Lower lobe of right lung (tissue), 2 donors: ENCODE measurements around the gene ATOH1. TPM values are rescaled to one million over a fixed set of nuclear protein-coding genes. Genes with fewer than 3 reads are reported as not detected.

Source experiments
- ATAC-seq, 2 donors: fragments of 200-7000 bp; cut with Tn5 transposase; one replicate each; pipeline ENCODE4 v1.9.1; 2020 to 2022; ENCODE audit warnings: mild to moderate bottlenecking in 2 of 2, moderate library complexity in 2 of 2
- DNase-seq: peaks from one replicate; pipeline ENCODE4 v3.0.0-alpha.2; 2020
- H3K27ac ChIP-seq: fragments of 200-600 bp; one replicate; pipeline ENCODE4 v1.8.0; 2022
- H3K27me3 ChIP-seq: fragments of 200-600 bp; one replicate; pipeline ENCODE4 v1.8.0; 2022; ENCODE audit warnings: low read depth
- H3K36me3 ChIP-seq: fragments of 200-600 bp; one replicate; pipeline ENCODE4 v1.8.0; 2022; ENCODE audit warnings: mild to moderate bottlenecking
- H3K4me1 ChIP-seq: fragments of 200-600 bp; one replicate; pipeline ENCODE4 v1.8.0; 2022
- H3K4me3 ChIP-seq: fragments of 200-600 bp; one replicate; pipeline ENCODE4 v1.8.0; 2022; ENCODE audit warnings: mild to moderate bottlenecking
- H3K9me3 ChIP-seq: fragments of 200-600 bp; one replicate; pipeline ENCODE4 v1.8.0; 2022
- intact Hi-C: fragments of 100-400 bp; cut with DNase I; formaldehyde crosslinking; loops from one replicate; pipeline ENCODE4 v1.11.0; 2022
- long read RNA-seq: library from polyadenylated mRNA; unstranded; transcript quantifications from one replicate; pipeline ENCODE4 v2.0.0, GENCODE V29; 2021
- total RNA-seq: library from RNA; stranded (reverse); fragmentation: NEBNext Ultra II Directional; extraction: Animal tissue kit (Norgen Biotek cat#: 25700); gene quantifications from one replicate; pipeline ENCODE4 v1.2.1, GENCODE V29; 2021
- TF ChIP-seq, protein P1 (sequence below): fragments of 200-600 bp; IDR thresholded peaks from one replicate; pipeline ENCODE4 v1.8.0; 2022; ENCODE audit warnings: antibody characterized with exemption, mild to moderate bottlenecking
- donor health status: DM: no; HTN: yes; CAD: no; lungs with severe emphysema.

The ATOH1 gene, protein sequence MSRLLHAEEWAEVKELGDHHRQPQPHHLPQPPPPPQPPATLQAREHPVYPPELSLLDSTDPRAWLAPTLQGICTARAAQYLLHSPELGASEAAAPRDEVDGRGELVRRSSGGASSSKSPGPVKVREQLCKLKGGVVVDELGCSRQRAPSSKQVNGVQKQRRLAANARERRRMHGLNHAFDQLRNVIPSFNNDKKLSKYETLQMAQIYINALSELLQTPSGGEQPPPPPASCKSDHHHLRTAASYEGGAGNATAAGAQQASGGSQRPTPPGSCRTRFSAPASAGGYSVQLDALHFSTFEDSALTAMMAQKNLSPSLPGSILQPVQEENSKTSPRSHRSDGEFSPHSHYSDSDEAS
- total RNA-seq = not detected
- long read RNA-seq = 0 reads

DNA sequence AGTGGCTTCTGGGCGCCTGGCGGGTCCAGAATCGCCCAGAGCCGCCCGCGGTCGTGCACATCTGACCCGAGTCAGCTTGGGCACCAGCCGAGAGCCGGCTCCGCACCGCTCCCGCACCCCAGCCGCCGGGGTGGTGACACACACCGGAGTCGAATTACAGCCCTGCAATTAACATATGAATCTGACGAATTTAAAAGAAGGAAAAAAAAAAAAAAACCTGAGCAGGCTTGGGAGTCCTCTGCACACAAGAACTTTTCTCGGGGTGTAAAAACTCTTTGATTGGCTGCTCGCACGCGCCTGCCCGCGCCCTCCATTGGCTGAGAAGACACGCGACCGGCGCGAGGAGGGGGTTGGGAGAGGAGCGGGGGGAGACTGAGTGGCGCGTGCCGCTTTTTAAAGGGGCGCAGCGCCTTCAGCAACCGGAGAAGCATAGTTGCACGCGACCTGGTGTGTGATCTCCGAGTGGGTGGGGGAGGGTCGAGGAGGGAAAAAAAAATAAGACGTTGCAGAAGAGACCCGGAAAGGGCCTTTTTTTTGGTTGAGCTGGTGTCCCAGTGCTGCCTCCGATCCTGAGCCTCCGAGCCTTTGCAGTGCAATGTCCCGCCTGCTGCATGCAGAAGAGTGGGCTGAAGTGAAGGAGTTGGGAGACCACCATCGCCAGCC lies at the start of gene ATOH1:
ATOH1 (plus strand) TSS at position 422 of the 663 bp plus-strand sequence; CDS start at position 596, 174 bp downstream.
- peak; percentile 61 to 63 for ATAC-seq
- Histone ChIP-seq H3K36me3 (no peaks in the 10 kb centered on the region), H3K4me3 (peak within 1 kb of the TSS; percentile 32), H3K4me1 (peaks cover 19% of the 10 kb centered on the region), H3K27ac (no peak within 1 kb of the TSS), H3K27me3 (peaks cover 77% of the 10 kb centered on the region), H3K9me3 (no peaks in the 10 kb centered on the region)
- TF ChIP-seq, protein P1, sequence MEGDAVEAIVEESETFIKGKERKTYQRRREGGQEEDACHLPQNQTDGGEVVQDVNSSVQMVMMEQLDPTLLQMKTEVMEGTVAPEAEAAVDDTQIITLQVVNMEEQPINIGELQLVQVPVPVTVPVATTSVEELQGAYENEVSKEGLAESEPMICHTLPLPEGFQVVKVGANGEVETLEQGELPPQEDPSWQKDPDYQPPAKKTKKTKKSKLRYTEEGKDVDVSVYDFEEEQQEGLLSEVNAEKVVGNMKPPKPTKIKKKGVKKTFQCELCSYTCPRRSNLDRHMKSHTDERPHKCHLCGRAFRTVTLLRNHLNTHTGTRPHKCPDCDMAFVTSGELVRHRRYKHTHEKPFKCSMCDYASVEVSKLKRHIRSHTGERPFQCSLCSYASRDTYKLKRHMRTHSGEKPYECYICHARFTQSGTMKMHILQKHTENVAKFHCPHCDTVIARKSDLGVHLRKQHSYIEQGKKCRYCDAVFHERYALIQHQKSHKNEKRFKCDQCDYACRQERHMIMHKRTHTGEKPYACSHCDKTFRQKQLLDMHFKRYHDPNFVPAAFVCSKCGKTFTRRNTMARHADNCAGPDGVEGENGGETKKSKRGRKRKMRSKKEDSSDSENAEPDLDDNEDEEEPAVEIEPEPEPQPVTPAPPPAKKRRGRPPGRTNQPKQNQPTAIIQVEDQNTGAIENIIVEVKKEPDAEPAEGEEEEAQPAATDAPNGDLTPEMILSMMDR = no peak
- intact Hi-C loops = no loop called here
- peak; percentile 44 for DNase-seq

DNA sequence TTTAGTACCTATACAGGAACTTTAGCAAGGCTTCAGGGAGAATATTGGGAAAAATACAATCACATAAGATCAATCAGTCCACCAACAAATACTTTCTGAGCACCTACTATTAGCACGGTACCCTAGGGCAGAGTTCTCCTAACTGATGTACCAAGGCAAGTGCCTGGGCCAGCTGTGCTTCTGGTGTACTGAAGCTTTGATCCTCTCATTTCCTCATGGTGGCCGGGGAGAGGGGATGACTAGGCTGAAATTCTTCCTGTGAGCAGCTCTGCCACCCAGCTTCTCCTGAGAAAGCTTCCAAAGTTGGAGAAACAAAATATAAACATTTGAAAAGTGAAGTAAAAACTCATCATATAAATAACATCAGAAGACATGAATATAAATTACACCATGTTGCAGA lies 49.3 kb upstream of the ATOH1 start:
- Histone ChIP-seq H3K4me1 (no peaks in the 10 kb centered on the region), H3K4me3 (no peak overlapping the region), H3K27me3 (no peaks in the 10 kb centered on the region), H3K36me3 (no peaks in the 10 kb centered on the region), H3K9me3 (no peaks in the 10 kb centered on the region), H3K27ac (no peak overlapping the region)
- no peak for ATAC-seq
- intact Hi-C loops = no loop called here
- TF ChIP-seq, protein P1 = no peak
- no peak for DNase-seq

DNA sequence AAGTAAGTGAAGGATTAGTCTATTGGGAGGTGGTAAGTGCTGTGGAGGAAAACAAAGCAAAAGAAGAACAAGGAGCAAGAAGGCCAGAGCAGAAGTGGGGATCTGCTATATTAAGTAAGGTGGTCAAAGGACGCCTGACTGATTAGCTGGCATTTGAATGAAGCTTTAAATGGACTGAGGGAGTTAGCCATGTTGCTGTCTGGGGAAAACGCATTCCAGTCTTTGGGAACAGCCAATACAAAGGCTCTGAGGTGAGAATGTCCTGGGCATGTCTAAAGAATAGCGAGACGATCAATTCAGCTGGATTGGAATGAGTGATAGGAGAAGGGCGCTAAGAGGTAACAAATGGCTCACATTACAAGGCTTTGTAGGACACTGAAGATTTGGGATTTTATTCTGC lies 48.5 kb upstream of the ATOH1 start:
- ATAC-seq (no peak), DNase-seq (no peak)
- TF ChIP-seq, protein P1 = no peak
- Histone ChIP-seq H3K36me3 (no peaks in the 10 kb centered on the region), H3K27ac (no peak overlapping the region), H3K4me3 (no peak overlapping the region), H3K4me1 (no peaks in the 10 kb centered on the region), H3K27me3 (no peaks in the 10 kb centered on the region), H3K9me3 (no peaks in the 10 kb centered on the region)
- intact Hi-C loops = no loop called here

DNA sequence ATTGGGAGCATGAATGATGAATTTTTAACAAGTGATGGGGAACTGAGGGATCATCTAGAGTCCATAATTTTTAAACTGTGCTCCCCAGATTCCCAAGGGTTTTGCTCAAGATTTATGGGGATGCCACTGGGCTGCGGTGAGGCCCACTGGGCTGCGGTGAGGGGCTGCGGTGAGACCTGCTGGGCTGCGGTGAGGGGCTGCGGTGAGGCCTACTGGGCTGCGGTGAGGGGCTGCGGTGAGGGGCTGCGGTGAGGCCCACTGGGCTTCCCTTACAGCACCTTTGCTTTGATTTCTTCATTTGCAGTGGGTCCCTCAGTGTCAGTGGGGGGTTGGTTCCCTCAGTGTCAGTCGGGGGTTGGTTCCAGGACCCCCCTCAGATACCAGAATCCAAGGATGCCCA lies 47.4 kb upstream of the ATOH1 start:
- TF ChIP-seq, protein P1 = no peak
- Histone ChIP-seq H3K4me3 (no peak overlapping the region), H3K4me1 (no peaks in the 10 kb centered on the region), H3K36me3 (no peaks in the 10 kb centered on the region), H3K27ac (no peak overlapping the region), H3K27me3 (no peaks in the 10 kb centered on the region), H3K9me3 (no peaks in the 10 kb centered on the region)
- intact Hi-C loops = no loop called here
- DNase-seq (no peak), ATAC-seq (no peak)

DNA sequence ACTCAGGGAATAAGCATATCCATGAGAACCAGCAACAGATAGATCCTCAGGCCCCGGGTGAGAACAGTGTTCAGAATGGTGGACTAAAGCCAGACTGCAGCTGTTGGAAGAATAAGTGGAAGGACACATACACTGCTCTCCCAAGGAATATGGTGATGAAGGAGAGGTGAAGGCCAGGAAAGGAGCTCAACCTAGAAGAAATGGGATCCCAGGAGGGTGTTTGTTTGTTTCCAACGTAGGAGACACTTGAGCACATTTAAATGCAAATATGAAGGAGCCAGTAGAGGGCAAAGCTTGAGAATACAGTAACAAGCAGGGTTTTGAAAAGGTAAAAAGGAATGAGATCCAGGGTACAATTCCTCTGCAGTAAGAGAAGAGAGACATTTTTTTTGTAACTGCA lies 42.4 kb upstream of the ATOH1 start:
- Histone ChIP-seq H3K4me3 (no peak overlapping the region), H3K4me1 (no peaks in the 10 kb centered on the region), H3K27me3 (no peaks in the 10 kb centered on the region), H3K9me3 (no peaks in the 10 kb centered on the region), H3K36me3 (no peaks in the 10 kb centered on the region), H3K27ac (no peak overlapping the region)
- ATAC-seq (no peak), DNase-seq (no peak)
- TF ChIP-seq, protein P1 = no peak
- intact Hi-C loops = no loop called here
